Measurements from ENCODE around the gene C6orf120. TPM values are rescaled to one million over a fixed set of nuclear protein-coding genes. Genes with fewer than 3 reads are reported as not detected.

The C6orf120 gene
- total and polyA plus RNA-seq, 9 of the 15 experiments (the other 6 are each of a cell fraction or from before 2014, with no cell fraction given): 7.7 to 44.9 (median 34.8) TPM

- TF ChIP-seq, protein P1, sequence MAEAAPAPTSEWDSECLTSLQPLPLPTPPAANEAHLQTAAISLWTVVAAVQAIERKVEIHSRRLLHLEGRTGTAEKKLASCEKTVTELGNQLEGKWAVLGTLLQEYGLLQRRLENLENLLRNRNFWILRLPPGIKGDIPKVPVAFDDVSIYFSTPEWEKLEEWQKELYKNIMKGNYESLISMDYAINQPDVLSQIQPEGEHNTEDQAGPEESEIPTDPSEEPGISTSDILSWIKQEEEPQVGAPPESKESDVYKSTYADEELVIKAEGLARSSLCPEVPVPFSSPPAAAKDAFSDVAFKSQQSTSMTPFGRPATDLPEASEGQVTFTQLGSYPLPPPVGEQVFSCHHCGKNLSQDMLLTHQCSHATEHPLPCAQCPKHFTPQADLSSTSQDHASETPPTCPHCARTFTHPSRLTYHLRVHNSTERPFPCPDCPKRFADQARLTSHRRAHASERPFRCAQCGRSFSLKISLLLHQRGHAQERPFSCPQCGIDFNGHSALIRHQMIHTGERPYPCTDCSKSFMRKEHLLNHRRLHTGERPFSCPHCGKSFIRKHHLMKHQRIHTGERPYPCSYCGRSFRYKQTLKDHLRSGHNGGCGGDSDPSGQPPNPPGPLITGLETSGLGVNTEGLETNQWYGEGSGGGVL (CRISPR knock-in tag; IDR thresholded peaks at IDR 0.05): no peak
- no peak for TF ChIP-seq TCF7L2 (IDR thresholded peaks at IDR 0.05; ENCODE audit: low read depth, low read length)
- TF ChIP-seq KHSRP (IDR thresholded peaks at IDR 0.05): peak; percentile 76
- TF ChIP-seq, protein P2, sequence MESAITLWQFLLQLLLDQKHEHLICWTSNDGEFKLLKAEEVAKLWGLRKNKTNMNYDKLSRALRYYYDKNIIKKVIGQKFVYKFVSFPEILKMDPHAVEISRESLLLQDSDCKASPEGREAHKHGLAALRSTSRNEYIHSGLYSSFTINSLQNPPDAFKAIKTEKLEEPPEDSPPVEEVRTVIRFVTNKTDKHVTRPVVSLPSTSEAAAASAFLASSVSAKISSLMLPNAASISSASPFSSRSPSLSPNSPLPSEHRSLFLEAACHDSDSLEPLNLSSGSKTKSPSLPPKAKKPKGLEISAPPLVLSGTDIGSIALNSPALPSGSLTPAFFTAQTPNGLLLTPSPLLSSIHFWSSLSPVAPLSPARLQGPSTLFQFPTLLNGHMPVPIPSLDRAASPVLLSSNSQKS (CRISPR knock-in tag; IDR thresholded peaks at IDR 0.05): no peak
- TF ChIP-seq DDX20 (tag; IDR thresholded peaks at IDR 0.05; ENCODE audit: low read depth): no peak
- no peak for TF ChIP-seq HNRNPUL1 (IDR thresholded peaks at IDR 0.05; ENCODE audit: low read length)
- no peak for TF ChIP-seq ZNF197 (CRISPR knock-in tag; IDR thresholded peaks at IDR 0.05; ENCODE audit: low read depth)
- TF ChIP-seq KLF10 (CRISPR knock-in tag; IDR thresholded peaks at IDR 0.05): no peak
- no peak for TF ChIP-seq HIVEP1 (CRISPR knock-in tag; IDR thresholded peaks at IDR 0.05)
- TF ChIP-seq EP400 (IDR thresholded peaks at IDR 0.05): peak; percentile 95
- TF ChIP-seq TEAD2 (tag; IDR thresholded peaks at IDR 0.05): no peak
- peak; percentile 98 for TF ChIP-seq PCBP1 (IDR thresholded peaks at IDR 0.05; ENCODE audit: low read depth, low read length, poor library complexity, severe bottlenecking)
- no peak; the same call in 1 of the 2 replicates for TF ChIP-seq XRCC3 (IDR thresholded peaks at IDR 0.05)
- TF ChIP-seq E2F8 (IDR thresholded peaks at IDR 0.05; ENCODE audit: low read depth, partially characterized antibody): peak; percentile 94
- TF ChIP-seq CREM (IDR thresholded peaks at IDR 0.05; ENCODE audit: low read depth): peak; percentile 100
- peak; percentile 89 for TF ChIP-seq ZBTB7A (IDR thresholded peaks at IDR 0.05; ENCODE audit: borderline replicate concordance, control insufficient read depth, low read depth, low read length)
- peak; percentile 82; the same call in 1 of the 2 replicates for TF ChIP-seq ESRRA (IDR thresholded peaks at IDR 0.05; ENCODE audit: borderline replicate concordance, low read depth)
- peak; percentile 40; the same call in 1 of the 2 replicates for TF ChIP-seq EP300 (IDR thresholded peaks at IDR 0.05; ENCODE audit: low read length)
- no peak for TF ChIP-seq FOXA1 (IDR thresholded peaks at IDR 0.05; ENCODE audit: borderline replicate concordance)
- TF ChIP-seq ZNF23 (CRISPR knock-in tag; IDR thresholded peaks at IDR 0.05): no peak
- no peak for TF ChIP-seq POLR3G (IDR thresholded peaks at IDR 0.05; ENCODE audit: extremely low read depth, insufficient read length, insufficient replicate concordance)
- TF ChIP-seq ZBTB43 (CRISPR knock-in tag; IDR thresholded peaks at IDR 0.05): no peak; the same call in 1 of the 2 replicates
These were observed 49.5 kb downstream of the C6orf120 start, which contains the start of the genes DYNLT2 and ERMARD (continued) for GRCh38 chr6:169751242-169752073.

All from K562 (cell line).